ENCODE results near the gene RHOB.

GRCh38 chr2:20485612-20486388 lies 38.9 kb downstream of the RHOB start:
- TF ChIP-seq CTCF (IDR thresholded peaks at IDR 0.05; ENCODE audit: low read depth, low read length, missing input control) (no peak), REST (IDR thresholded peaks at IDR 0.05) (no peak), HNF4G (IDR thresholded peaks at IDR 0.05) (no peak), RAD21 (IDR thresholded peaks at IDR 0.05) (no peak), SP1 (IDR thresholded peaks at IDR 0.05) (no peak), TAF1 (conservative IDR thresholded peaks at IDR 0.05) (no peak), GABPA (IDR thresholded peaks at IDR 0.05 in 1 of 2, conservative IDR thresholded peaks at IDR 0.05 in 1 of 2) (no peak), JUND (IDR thresholded peaks at IDR 0.05) (no peak), MAX (IDR thresholded peaks at IDR 0.05) (no peak), FOXA1 (IDR thresholded peaks at IDR 0.05) (no peak), ATF3 (IDR thresholded peaks at IDR 0.05) (no peak), RXRA (IDR thresholded peaks at IDR 0.05) (no peak), ZBTB33 (IDR thresholded peaks at IDR 0.05) (no peak)

Data from liver (tissue), 3 donors.